HG02610 (cell line): ENCODE measurements around the gene SEMA6B.
"Not testable (repeated sequence)": the region's sequence is repeated elsewhere in the genome, so short reads cannot be mapped to it uniquely, and the experiment has no call there.

Experiments used
- ATAC-seq: cut with Tn5 transposase; IDR thresholded peaks from one replicate; pipeline ENCODE4 v1.9.1; 2021; ENCODE audit warnings: mild to moderate bottlenecking, moderate library complexity; ENCODE audit not compliant: unreplicated experiment

SEMA6B gene

GRCh38 chr19:4548238-4548584 is 11.3 kb downstream of the SEMA6B start:
- no peak for ATAC-seq

GRCh38 chr19:4547303-4548237 is 11.9 kb downstream of the SEMA6B start:
- no peak for ATAC-seq

DNA sequence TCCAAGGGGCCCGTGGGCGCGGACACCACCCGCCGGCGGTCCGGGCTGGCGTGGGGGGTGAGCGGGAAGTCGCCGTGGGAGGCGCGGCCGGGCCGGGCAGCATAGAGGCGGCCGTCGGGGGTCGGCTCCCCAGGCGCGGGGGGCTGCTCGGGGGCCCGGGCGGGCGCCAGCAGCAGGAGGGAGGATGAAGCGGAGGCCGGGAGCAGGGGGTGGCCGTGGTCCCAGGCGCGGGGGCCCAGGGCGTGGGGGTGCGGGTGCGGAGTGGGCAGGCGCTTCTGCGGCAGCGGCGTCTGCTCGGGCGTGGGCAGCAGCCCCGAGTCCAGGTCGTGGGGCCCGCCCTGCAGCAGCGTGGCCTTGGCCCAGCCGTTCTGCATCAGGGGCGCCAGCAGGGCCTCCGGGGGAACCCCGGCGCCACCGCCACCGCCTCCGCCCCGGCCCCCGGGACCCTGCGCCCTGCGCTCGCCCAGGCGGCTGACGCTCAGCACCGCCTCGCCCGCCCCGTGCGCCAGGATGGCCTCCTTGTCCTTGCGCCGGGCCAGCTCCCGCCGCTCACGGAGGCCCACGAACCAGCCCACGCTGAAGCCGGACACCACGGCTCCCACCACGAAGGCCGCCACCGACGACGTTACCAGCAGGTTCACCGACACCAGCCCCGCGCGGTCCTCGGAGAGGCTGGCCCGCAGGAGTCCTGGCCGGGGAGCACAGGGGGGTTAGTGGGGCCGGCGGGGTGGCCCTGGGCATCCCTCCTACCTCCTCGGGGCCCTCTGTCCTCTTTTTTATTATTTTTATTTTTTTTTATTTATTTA is 15.4 kb downstream of the SEMA6B start:
- ATAC-seq, result no peak

- ATAC-seq, result no peak
These were observed 16.3 kb downstream of the SEMA6B start for GRCh38 chr19:4542896-4543841.

DNA sequence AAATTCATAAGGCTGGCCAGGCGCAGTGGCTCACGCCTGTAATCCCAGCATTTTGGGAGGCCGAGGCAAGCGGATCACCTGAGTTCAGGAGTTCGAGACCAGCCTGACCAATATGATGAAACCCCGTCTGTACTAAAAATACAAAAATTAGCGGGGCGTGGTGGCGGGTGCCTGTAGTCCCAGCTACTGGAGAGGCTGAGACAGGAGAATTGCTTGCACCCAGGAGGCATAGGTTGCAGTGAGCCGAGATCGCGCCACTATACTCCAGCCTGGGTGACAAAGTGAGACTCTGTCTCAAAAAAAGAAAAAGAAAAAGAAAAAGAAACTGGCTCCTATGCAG is 17.7 kb downstream of the SEMA6B start:
- not testable (repeated sequence) for ATAC-seq

- ATAC-seq, result no peak
These were observed 18.2 kb downstream of the SEMA6B start for GRCh38 chr19:4541114-4541805.

GRCh38 chr19:4539693-4540581 is 19.5 kb downstream of the SEMA6B start, which contains the start of gene LRG1:
Gene LRG1, minus strand, starts transcription at chr19:4540036. Its CDS starts 23 bp downstream, at chr19:4540013.
- no peak for ATAC-seq

GRCh38 chr19:4539169-4539692 is 20.3 kb downstream of the SEMA6B start:
- ATAC-seq, result no peak

DNA sequence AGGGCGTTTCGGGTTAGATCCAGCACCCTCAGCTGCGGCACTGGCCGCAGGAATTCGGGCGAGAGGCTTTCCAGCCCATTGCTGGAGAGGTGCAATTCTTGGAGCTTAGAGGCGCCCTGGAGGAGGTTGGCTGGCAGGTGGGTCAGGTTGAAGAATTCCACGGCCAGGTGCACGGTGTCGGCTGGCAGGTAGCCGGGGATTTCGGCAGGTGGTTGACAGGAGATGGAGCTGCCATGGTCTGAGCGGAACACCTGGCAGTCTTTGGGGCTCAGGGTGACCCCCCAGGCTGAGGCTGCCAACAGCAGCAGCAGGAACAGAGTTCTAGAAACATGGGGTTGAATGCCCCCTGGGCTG is 20.9 kb downstream of the SEMA6B start:
- ATAC-seq, result no peak

GRCh38 chr19:4537953-4538600 is 21.4 kb downstream of the SEMA6B start:
- ATAC-seq, result no peak

DNA sequence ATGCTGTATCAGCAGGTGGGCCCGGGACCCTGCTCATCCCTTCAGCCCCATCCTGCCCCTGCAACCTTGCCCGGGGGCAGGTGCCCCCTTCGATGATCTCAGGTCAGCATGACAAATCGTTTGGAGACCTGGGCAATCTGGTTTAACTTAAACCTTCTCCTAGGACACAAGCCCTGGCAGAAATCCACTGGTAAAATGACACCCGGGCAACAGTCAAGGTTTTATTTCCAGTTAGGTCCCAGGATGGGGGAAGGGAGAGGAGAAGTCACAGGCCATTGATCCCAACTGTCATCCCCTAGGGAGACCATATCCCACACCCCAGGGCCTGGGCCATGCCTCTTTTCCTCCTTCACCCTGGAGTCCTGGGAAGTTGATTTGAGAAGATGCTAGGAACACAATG is 22.7 kb downstream of the SEMA6B start:
- ATAC-seq, result no peak

- ATAC-seq, result no peak
These were observed 24.4 kb downstream of the SEMA6B start, which contains the start of gene PLIN5 for GRCh38 chr19:4534836-4535658. Gene PLIN5, minus strand, starts transcription at chr19:4535224. Its CDS starts 1,150 bp downstream, at chr19:4534074.

GRCh38 chr19:4533835-4534424 is 25.6 kb downstream of the SEMA6B start:
- ATAC-seq, result no peak

GRCh38 chr19:4533334-4533733 is 26.1 kb downstream of the SEMA6B start:
- ATAC-seq, result no peak

GRCh38 chr19:4531562-4532165 is 27.8 kb downstream of the SEMA6B start:
- ATAC-seq, result no peak

DNA sequence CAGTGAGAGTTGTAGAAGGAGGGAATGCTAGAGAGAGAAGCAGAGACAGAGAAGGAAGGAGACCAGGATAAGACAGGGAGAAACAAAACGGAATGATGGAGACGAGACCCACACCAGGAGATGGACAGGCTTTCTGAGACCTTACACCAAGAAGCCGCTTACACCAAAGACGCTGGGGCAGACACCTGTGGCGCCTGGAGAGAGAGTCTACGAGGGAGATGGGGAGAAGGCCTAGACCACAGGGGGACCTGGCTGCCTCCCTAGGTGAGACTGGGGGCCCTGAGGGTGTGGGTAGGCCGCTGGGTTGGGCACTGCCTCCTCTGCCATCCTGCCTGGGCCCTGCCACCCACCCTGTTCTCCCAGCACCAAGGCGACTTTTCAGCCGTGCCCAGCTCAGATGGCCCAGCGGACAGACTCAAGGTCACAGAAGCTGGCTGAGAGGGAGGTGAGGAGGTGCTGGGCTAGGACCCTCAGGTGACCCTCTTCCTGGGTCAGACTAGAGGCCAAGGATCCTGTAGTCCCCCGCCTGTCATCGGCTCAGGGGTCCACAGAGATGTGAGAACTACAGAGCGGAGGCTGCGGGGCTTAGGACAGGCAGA is 29.5 kb downstream of the SEMA6B start:
- no peak for ATAC-seq
